DMS153 treated with DMSO at 0.1 percent for 48 hours (cell line): ENCODE measurements around the gene CDK12.
A peak's percentile ranks its signal among the peaks of the same experiment; 100 is the strongest.
"Not testable (repeated sequence)": the region's sequence is repeated elsewhere in the genome, so short reads cannot be mapped to it uniquely, and the experiment has no call there.

Experiments
- DNase-seq: peaks from one replicate; lab custom pipeline; 2025; ENCODE audit not compliant: unreplicated experiment; lab: John Stamatoyannopoulos, UW

The CDK12 gene

GRCh38 chr17:39461113-39461925 is at the start of gene CDK12:
CDK12 (plus strand) TSS chr17:39461486; CDS start chr17:39462072, 586 bp downstream.
- peak; percentile 98 for DNase-seq

GRCh38 chr17:39416141-39416540 is 45.1 kb upstream of the CDK12 start:
- DNase-seq, result no peak

- no peak for DNase-seq
Measured at GRCh38 chr17:39429600-39429999, 31.7 kb upstream of the CDK12 start.

- not testable (repeated sequence) for DNase-seq
Measured at GRCh38 chr17:39439868-39440267, 21.4 kb upstream of the CDK12 start.

- DNase-seq, result no peak
Measured at GRCh38 chr17:39443326-39443725, 18.0 kb upstream of the CDK12 start.

GRCh38 chr17:39447561-39447960 is 13.7 kb upstream of the CDK12 start:
- no peak for DNase-seq

GRCh38 chr17:39450051-39450450 is 11.2 kb upstream of the CDK12 start:
- DNase-seq, result no peak

- peak; percentile 97 for DNase-seq
Measured at GRCh38 chr17:39450847-39451581, 10.3 kb upstream of the CDK12 start, which contains the start of gene MED1. MED1 (minus strand) TSS chr17:39451263; CDS start chr17:39451062, 201 bp downstream.

- no peak for DNase-seq
Measured at GRCh38 chr17:39455919-39456318, 5.4 kb upstream of the CDK12 start.

GRCh38 chr17:39461926-39462569 is 762 bp downstream of the CDK12 start:
- DNase-seq, result no peak

GRCh38 chr17:39462631-39463375 is 1.5 kb downstream of the CDK12 start:
- DNase-seq, result no peak

GRCh38 chr17:39464639-39465181 is 3.4 kb downstream of the CDK12 start:
- DNase-seq, result not testable (repeated sequence)

- DNase-seq, result not testable (repeated sequence)
Measured at GRCh38 chr17:39468610-39469009, 7.3 kb downstream of the CDK12 start.

- no peak for DNase-seq
Measured at GRCh38 chr17:39473310-39473709, 12.0 kb downstream of the CDK12 start.

GRCh38 chr17:39479631-39480030 is 18.3 kb downstream of the CDK12 start:
- DNase-seq, result not testable (repeated sequence)

- no peak for DNase-seq
Measured at GRCh38 chr17:39483506-39483905, 22.2 kb downstream of the CDK12 start.

GRCh38 chr17:39484178-39484577 is 22.9 kb downstream of the CDK12 start:
- DNase-seq, result no peak

GRCh38 chr17:39485555-39485954 is 24.3 kb downstream of the CDK12 start:
- no peak for DNase-seq

GRCh38 chr17:39486242-39486641 is 25.0 kb downstream of the CDK12 start:
- no peak for DNase-seq

GRCh38 chr17:39487490-39487889 is 26.2 kb downstream of the CDK12 start:
- DNase-seq, result not testable (repeated sequence)

GRCh38 chr17:39487946-39488345 is 26.7 kb downstream of the CDK12 start:
- no peak for DNase-seq
